Measurements from ENCODE around the gene GRID1.
"Not testable (repeated sequence)": the region's sequence is repeated elsewhere in the genome, so short reads cannot be mapped to it uniquely, and the experiment has no call there.

GRID1 gene

GRCh38 chr10:85720931-85721590, 645.5 kb downstream of the GRID1 start:
- peaks cover 0 to 6% (median 0%) of the 10 kb centered on the region in 3 donors for H3K9me3 ChIP-seq
- intact Hi-C loops (cut with DNase I; ENCODE audit: low total_unique reads) = no loop called here
- TF ChIP-seq, protein P1, sequence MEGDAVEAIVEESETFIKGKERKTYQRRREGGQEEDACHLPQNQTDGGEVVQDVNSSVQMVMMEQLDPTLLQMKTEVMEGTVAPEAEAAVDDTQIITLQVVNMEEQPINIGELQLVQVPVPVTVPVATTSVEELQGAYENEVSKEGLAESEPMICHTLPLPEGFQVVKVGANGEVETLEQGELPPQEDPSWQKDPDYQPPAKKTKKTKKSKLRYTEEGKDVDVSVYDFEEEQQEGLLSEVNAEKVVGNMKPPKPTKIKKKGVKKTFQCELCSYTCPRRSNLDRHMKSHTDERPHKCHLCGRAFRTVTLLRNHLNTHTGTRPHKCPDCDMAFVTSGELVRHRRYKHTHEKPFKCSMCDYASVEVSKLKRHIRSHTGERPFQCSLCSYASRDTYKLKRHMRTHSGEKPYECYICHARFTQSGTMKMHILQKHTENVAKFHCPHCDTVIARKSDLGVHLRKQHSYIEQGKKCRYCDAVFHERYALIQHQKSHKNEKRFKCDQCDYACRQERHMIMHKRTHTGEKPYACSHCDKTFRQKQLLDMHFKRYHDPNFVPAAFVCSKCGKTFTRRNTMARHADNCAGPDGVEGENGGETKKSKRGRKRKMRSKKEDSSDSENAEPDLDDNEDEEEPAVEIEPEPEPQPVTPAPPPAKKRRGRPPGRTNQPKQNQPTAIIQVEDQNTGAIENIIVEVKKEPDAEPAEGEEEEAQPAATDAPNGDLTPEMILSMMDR (IDR thresholded peaks at IDR 0.05) = no peak

GRCh38 chr10:85719408-85719807, 647.2 kb downstream of the GRID1 start:
- Histone ChIP-seq H3K4me1 (no peaks in the 10 kb centered on the region), H3K27ac (no peak overlapping the region), H3K9me3 (peaks cover 0 to 6% (median 0%) of the 10 kb centered on the region in 3 donors), H3K36me3 (no peaks in the 10 kb centered on the region), H3K4me3 (no peak overlapping the region), H3K27me3 (no peaks in the 10 kb centered on the region)
- no peak for DNase-seq
- TF ChIP-seq, protein P1 (IDR thresholded peaks at IDR 0.05) = no peak
- intact Hi-C loops (cut with DNase I; ENCODE audit: low total_unique reads) = no loop called here

More at GRCh38 chr10:85720931-85721590, 645.5 kb downstream of the GRID1 start:
- H3K36me3 ChIP-seq = no peaks in the 10 kb centered on the region
- no peak overlapping the region for H3K27ac ChIP-seq
- no peak overlapping the region for H3K4me3 ChIP-seq
- no peaks in the 10 kb centered on the region for H3K4me1 ChIP-seq
- H3K27me3 ChIP-seq = no peaks in the 10 kb centered on the region
- no peak for DNase-seq

GRCh38 chr10:85713885-85714284, 652.7 kb downstream of the GRID1 start:
- Histone ChIP-seq H3K9me3 (peaks cover 0 to 6% (median 0%) of the 10 kb centered on the region in 3 donors), H3K36me3 (no peaks in the 10 kb centered on the region), H3K27ac (no peak overlapping the region), H3K4me1 (no peaks in the 10 kb centered on the region), H3K4me3 (no peak overlapping the region), H3K27me3 (no peaks in the 10 kb centered on the region)
- TF ChIP-seq, protein P1 (IDR thresholded peaks at IDR 0.05) = no peak
- no peak for DNase-seq
- intact Hi-C loops (cut with DNase I; ENCODE audit: low total_unique reads) = no loop called here

DNA sequence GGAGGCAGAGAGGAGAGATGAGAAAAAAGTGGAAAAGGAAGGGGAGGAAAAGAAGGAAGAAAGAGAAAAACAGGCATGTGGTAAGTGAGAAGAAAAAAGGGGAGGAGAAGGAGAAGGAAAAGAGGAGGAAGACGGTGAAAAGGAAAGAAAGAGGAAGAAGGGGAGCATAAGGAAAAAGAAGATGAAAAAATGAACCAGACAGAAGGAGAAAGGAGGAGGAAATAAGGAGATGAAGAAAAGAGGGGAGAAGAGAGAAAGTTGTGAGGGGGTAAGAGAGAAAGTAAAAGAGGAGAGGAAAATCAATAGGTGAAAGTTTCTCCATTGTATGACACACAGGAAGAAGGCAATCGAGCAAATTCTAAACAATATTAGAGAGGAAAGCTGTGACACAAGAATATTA, 663.8 kb downstream of the GRID1 start:
- Histone ChIP-seq H3K9me3 (no peaks in the 10 kb centered on the region), H3K4me1 (no peaks in the 10 kb centered on the region), H3K4me3 (no peak overlapping the region), H3K27me3 (no peaks in the 10 kb centered on the region), H3K27ac (no peak overlapping the region), H3K36me3 (no peaks in the 10 kb centered on the region)
- intact Hi-C loops (cut with DNase I; ENCODE audit: low total_unique reads) = no loop called here
- no peak for DNase-seq
- TF ChIP-seq, protein P1 (IDR thresholded peaks at IDR 0.05) = no peak

GRCh38 chr10:85699066-85699465, 667.5 kb downstream of the GRID1 start:
- H3K9me3 ChIP-seq; H3K27me3 ChIP-seq; DNase-seq; H3K4me3 ChIP-seq; H3K27ac ChIP-seq; H3K36me3 ChIP-seq; intact Hi-C loops (cut with DNase I; ENCODE audit: low total_unique reads); H3K4me1 ChIP-seq: not testable (repeated sequence)

- TF ChIP-seq, protein P1 (IDR thresholded peaks at IDR 0.05) = no peak
- no peaks in the 10 kb centered on the region for H3K4me1 ChIP-seq
- H3K27ac ChIP-seq = no peak overlapping the region
- no peaks in the 10 kb centered on the region for H3K36me3 ChIP-seq
- no peaks in the 10 kb centered on the region for H3K9me3 ChIP-seq
- no peak for DNase-seq
- H3K27me3 ChIP-seq = no peaks in the 10 kb centered on the region
- no peak overlapping the region for H3K4me3 ChIP-seq
- intact Hi-C loops (cut with DNase I; ENCODE audit: low total_unique reads) = no loop called here
These were observed 669.7 kb downstream of the GRID1 start for GRCh38 chr10:85696893-85697292.
